Activated T-cell treated with anti-CD3 and anti-CD28 coated beads, Interleukin-2, amount 50 U/mL, for 48 hours (primary cell): ENCODE measurements around the gene CHRDL2.
"Not testable (repeated sequence)": the region's sequence is repeated elsewhere in the genome, so short reads cannot be mapped to it uniquely, and the experiment has no call there.

Source experiments
- DNase-seq, 2 experiments: peaks; one replicate each; pipeline ENCODE4 v3.0.0-alpha.2; 2020

CHRDL2 gene, protein sequence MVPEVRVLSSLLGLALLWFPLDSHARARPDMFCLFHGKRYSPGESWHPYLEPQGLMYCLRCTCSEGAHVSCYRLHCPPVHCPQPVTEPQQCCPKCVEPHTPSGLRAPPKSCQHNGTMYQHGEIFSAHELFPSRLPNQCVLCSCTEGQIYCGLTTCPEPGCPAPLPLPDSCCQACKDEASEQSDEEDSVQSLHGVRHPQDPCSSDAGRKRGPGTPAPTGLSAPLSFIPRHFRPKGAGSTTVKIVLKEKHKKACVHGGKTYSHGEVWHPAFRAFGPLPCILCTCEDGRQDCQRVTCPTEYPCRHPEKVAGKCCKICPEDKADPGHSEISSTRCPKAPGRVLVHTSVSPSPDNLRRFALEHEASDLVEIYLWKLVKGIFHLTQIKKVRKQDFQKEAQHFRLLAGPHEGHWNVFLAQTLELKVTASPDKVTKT

GRCh38 chr11:74731301-74732094 is at the start of gene CHRDL2:
TSS of gene CHRDL2 (minus strand) at chr11:74731426. CDS start at chr11:74730888, 538 bp downstream.
- no peak for DNase-seq

- no peak for DNase-seq
These were observed 49.2 kb upstream of the CHRDL2 start for GRCh38 chr11:74780248-74781005.

DNA sequence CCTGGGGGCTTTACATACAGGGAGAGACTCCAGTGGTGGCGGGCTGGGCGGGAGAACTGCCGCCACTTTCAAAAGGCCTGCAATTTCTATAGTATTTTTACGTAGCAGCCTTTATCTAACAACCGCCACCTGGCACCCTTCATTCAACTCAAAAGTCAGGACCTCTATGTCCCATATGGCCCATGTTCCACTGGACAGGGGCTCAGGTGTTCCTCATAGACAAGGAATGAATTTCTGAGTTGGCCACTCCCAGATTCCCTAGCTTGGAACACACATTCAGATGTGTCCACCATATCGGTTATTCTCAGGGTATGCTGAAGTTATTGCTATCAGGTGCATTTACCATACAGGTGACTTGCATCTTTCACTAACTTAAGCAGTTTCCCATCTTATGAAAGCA is 47.4 kb upstream of the CHRDL2 start:
- DNase-seq: no peak

- DNase-seq: no peak
These were observed 46.7 kb upstream of the CHRDL2 start for GRCh38 chr11:74777877-74778276.

- no peak for DNase-seq
These were observed 45.8 kb upstream of the CHRDL2 start for GRCh38 chr11:74777038-74777437.

- no peak for DNase-seq
These were observed 45.3 kb upstream of the CHRDL2 start for GRCh38 chr11:74776546-74776945.

DNA sequence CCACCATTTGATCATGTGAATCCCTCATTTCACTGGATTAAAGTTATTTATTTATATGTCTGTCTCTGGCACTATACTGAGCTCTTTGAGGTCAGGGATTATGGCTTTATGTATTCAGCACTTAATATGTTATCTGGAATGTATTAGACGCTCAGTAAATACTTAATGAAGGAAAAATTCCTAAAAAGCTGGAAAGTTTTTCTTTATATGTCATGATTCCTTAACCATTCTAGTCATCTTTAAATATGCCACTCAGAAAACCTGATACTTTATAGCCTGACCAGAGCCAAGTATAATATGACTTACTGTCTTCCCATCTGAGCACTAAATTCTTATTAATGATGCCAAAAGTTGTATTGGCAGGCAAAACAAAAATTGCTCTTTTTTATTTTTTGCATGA is 44.5 kb upstream of the CHRDL2 start:
- no peak for DNase-seq

GRCh38 chr11:74773476-74773875 is 42.2 kb upstream of the CHRDL2 start:
- no peak for DNase-seq

GRCh38 chr11:74771139-74771538 is 39.9 kb upstream of the CHRDL2 start:
- no peak for DNase-seq

GRCh38 chr11:74770456-74770855 is 39.2 kb upstream of the CHRDL2 start:
- DNase-seq: no peak

DNA sequence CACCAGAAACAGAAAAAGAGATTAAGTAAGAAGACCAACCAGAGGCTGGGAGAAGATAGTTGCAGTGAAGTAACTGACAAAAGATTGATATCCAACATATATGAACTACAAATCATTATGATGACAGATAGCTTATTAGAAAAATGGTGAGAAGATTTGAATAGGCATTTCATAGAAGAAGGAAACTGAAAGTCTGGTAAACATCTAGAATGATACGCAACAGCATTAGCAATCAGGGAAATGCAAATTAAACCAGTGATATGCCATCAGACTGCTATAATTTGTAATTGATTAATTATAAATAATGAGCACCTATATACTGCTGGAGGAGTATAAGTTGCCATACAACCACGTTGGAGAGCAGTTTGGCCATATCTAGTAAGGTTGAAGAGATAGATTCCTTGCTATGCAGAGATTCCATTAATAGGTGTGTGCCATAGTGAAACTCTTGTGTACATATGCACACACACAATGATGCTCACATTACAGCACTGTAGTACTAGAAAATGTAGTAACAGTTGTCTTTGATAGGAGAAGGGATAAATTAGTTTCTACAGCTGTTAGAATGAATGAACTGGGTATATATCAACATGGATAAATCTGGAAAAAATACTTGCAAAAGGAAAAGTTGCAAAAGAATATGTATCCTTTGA is 38.0 kb upstream of the CHRDL2 start:
- no peak for DNase-seq

DNA sequence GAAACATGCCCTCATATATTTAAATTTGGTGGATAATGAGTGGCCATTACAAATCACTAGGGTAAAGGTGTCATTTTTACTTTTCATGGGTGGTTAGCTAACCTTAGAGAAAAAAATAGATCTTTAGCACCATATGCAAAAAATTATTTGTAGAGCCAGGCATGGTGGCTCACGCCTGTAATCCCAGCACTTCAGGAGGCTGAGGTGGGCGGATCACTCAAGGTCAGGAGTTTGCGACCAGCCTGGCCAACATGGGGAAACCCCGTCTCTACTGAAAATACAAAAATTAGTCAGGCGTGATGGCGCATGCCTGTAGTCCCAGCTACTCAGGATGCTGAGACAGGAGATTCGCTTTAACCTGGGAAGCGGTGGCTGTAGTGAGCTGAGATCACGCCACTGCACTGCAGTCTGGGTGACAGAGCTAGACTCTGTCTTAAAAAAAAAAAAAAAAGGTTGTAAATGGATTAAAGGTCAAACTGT is 37.0 kb upstream of the CHRDL2 start:
- DNase-seq: peak; percentile 64 to 68

GRCh38 chr11:74766905-74767304 is 35.7 kb upstream of the CHRDL2 start:
- DNase-seq: no peak

DNA sequence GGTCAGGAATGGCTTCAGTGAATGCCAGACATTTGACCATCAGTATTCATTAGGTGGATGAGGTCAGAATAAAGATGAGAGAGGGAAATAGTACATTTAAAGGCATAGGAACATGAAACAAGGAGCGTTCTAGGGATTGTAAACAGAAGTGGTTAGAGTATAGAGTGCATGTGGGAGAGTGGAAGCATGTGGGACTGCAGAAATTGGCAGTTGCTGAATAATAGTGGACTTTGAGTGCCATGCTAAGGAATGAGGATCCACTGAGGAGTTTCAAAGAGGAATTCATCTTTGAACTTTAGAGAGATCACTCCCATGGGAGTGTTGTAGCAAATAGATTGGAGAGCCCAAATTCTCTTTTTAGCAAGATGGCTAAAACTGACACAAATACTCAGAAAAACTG is 25.3 kb upstream of the CHRDL2 start:
- DNase-seq: no peak

GRCh38 chr11:74755395-74755995 is 24.3 kb upstream of the CHRDL2 start:
- DNase-seq: no peak

GRCh38 chr11:74754507-74755252 is 23.5 kb upstream of the CHRDL2 start:
- no peak for DNase-seq

DNA sequence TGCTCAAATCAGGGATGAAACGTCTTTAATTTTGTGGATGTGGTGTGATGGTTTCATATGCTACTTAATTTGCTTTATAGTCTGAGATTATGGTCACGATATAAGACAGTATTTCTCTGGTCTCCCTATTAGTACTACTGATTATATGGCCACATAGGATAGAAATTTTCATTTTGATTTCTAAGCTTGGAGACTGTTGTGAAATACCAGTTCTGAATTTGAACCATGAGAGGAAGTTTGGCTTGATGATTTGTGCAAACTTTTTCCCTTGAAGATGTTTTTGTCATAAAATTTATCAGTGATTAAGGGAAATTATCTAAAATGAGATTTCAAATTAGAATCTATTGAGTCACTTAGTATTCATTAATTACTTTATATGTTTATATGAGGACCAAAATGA is 20.1 kb upstream of the CHRDL2 start:
- DNase-seq: no peak

DNA sequence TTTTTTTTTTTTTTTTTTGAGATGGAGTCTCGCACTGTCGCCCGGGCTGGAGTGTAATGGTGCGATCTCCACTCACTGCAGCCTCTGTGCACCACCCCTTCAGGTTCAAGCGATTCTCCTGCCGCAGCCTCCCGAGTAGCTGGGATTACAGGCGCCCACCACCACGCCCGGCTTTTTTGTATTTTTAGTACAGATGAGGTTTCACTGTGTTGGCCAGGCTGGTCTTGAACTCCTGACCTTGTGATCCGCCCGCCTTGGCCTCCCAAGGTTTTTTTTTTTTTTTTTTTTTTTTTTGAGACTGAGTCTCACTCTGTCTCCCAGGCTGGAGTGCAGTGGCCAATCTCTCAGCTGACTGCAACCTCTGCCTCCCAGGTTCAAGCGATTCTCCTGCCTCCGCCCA is 19.4 kb upstream of the CHRDL2 start:
- DNase-seq: not testable (repeated sequence)

- DNase-seq: no peak
These were observed 18.7 kb upstream of the CHRDL2 start for GRCh38 chr11:74749965-74750296.

- peak; percentile 72 to 77 for DNase-seq
These were observed 18.1 kb upstream of the CHRDL2 start for GRCh38 chr11:74749127-74749964.
